Thyroid gland (tissue), 4 donors: ENCODE results near the gene SEC22C. TPM values are rescaled to one million over a fixed set of nuclear protein-coding genes. Genes with fewer than 3 reads are reported as not detected.

Source experiments
- DNase-seq, 2 donors: peaks; one replicate each; pipeline ENCODE4 v3.0.0-alpha.2; 2019
- H3K27ac ChIP-seq, 3 donors: fragments of 200-600 bp; sonication (generic); 1 replicate in 2 of 3; 2 replicates in 1 of 3; pipeline ENCODE4 v1.5.1; 2016 to 2019; ENCODE audit warnings: mild to moderate bottlenecking in 1 of 3, moderate library complexity in 1 of 3
- H3K27me3 ChIP-seq: fragments of 200-600 bp; sonication (generic); one replicate; pipeline ENCODE4 v1.5.1; 2019
- H3K36me3 ChIP-seq, 2 donors: fragments of 200-600 bp; sonication (generic); one replicate each; pipeline ENCODE4 v1.5.1; 2016 to 2019
- H3K4me1 ChIP-seq, 2 donors: fragments of 200-600 bp; sonication (generic); one replicate each; pipeline ENCODE4 v1.5.1; 2017 to 2019
- H3K4me3 ChIP-seq, 3 donors: fragments of 200-600 bp; sonication (generic); replicated peaks in 1 of 3; 1 replicate in 2 of 3; 2 replicates in 1 of 3; pipeline ENCODE4 v1.5.1; 2016; ENCODE audit warnings: mild to moderate bottlenecking in 1 of 3
- H3K9me3 ChIP-seq: fragments of 200-600 bp; sonication (generic); one replicate; pipeline ENCODE4 v1.5.1; 2017
- CTCF ChIP-seq, 6 experiments: fragments of 200-600 bp in 3 of 6; fragments of 450-650 bp in 3 of 6; sonication (generic) in 3 of 6; IDR thresholded peaks; one replicate each; pipeline ENCODE4 v1.5.1; 2016 to 2019; ENCODE audit warnings: antibody characterized with exemption in 6 of 6, mild to moderate bottlenecking in 2 of 6, inconsistent platforms in 1 of 6, moderate library complexity in 1 of 6
- POLR2A ChIP-seq, 2 donors: fragments of 450-650 bp; IDR thresholded peaks; one replicate each; pipeline ENCODE4 v1.6.1; 2017; ENCODE audit warnings: antibody characterized with exemption in 2 of 2, mild to moderate bottlenecking in 2 of 2, moderate library complexity in 1 of 2
- whole genome bisulfite sequencing, 2 donors: methylation state at CpG; one replicate each; pipeline ENCODE4 v1.1.5; 2017; 5-methylcytosine and 5-hydroxymethylcytosine counted together
- intact Hi-C: fragments of 100-400 bp; cut with DNase I; formaldehyde crosslinking; loops from one replicate; pipeline ENCODE4 v1.15.1; 2023
- total RNA-seq, 4 donors: library from RNA; depleted of rRNA; stranded (reverse); fragments of >200 nt; gene quantifications; one replicate each; pipeline ENCODE4 v1.2.3, GENCODE V29; 2016

SEC22C gene
- total RNA-seq, 4 donors from 2014 or later, result 59.9 to 66.4 (median 62.7) TPM

- H3K4me1 ChIP-seq, result no peaks in the 10 kb centered on the region
- H3K4me3 ChIP-seq, result no peak overlapping the region
- intact Hi-C loops, result no loop called here
- no peaks in the 10 kb centered on the region for H3K9me3 ChIP-seq
- H3K27ac ChIP-seq, result no peak overlapping the region
- no peaks in the 10 kb centered on the region for H3K27me3 ChIP-seq
- WGBS, 2 donors, result 92 to 97% methylated on average over 4 of the region's 4 CpGs
- TF ChIP-seq CTCF (IDR thresholded peaks at IDR 0.05), result no peak
- TF ChIP-seq POLR2A (IDR thresholded peaks at IDR 0.05), result no peak
- no peak for DNase-seq
- no peaks in the 10 kb centered on the region for H3K36me3 ChIP-seq
These were observed 49.5 kb downstream of the SEC22C start for GRCh38 chr3:42532229-42532628.

- Histone ChIP-seq H3K27me3 (no peaks in the 10 kb centered on the region), H3K4me3 (no peak overlapping the region), H3K4me1 (no peaks in the 10 kb centered on the region), H3K36me3 (no peaks in the 10 kb centered on the region), H3K9me3 (no peaks in the 10 kb centered on the region), H3K27ac (no peak overlapping the region)
- 95 to 100% methylated on average over 5 of the region's 6 CpGs for WGBS, 2 donors
- TF ChIP-seq POLR2A (IDR thresholded peaks at IDR 0.05) (no peak), CTCF (IDR thresholded peaks at IDR 0.05) (no peak)
- intact Hi-C loops, result no loop called here
- DNase-seq, result no peak
These were observed 50.3 kb downstream of the SEC22C start for GRCh38 chr3:42531470-42531869.

- Histone ChIP-seq H3K27me3 (no peaks in the 10 kb centered on the region), H3K9me3 (no peaks in the 10 kb centered on the region), H3K36me3 (no peaks in the 10 kb centered on the region), H3K4me1 (no peaks in the 10 kb centered on the region), H3K27ac (no peak overlapping the region), H3K4me3 (no peak overlapping the region)
- intact Hi-C loops, result no loop called here
- TF ChIP-seq POLR2A (IDR thresholded peaks at IDR 0.05), result no peak
- no peak for TF ChIP-seq CTCF (IDR thresholded peaks at IDR 0.05)
- DNase-seq, result no peak
These were observed 51.7 kb downstream of the SEC22C start for GRCh38 chr3:42530073-42530472.

- no peaks in the 10 kb centered on the region for H3K4me1 ChIP-seq
These were observed 52.3 kb downstream of the SEC22C start for GRCh38 chr3:42529468-42529867.

GRCh38 chr3:42527368-42527917, 54.3 kb downstream of the SEC22C start:
- no peak overlapping the region for H3K4me3 ChIP-seq
- H3K9me3 ChIP-seq, result no peaks in the 10 kb centered on the region
- TF ChIP-seq CTCF (IDR thresholded peaks at IDR 0.05), result no peak
- no peak for TF ChIP-seq POLR2A (IDR thresholded peaks at IDR 0.05)
- intact Hi-C loops, result no loop called here
- no peak for DNase-seq
- H3K36me3 ChIP-seq, result no peaks in the 10 kb centered on the region
- H3K27me3 ChIP-seq, result no peaks in the 10 kb centered on the region
- H3K27ac ChIP-seq, result no peak overlapping the region
- H3K4me1 ChIP-seq, result no peaks in the 10 kb centered on the region
- WGBS, 2 donors, result 94 to 97% methylated on average over 5 to 10 of the region's 11 CpGs

More at GRCh38 chr3:42529468-42529867, 52.3 kb downstream of the SEC22C start:
- DNase-seq, result no peak
- no peak overlapping the region for H3K27ac ChIP-seq
- WGBS, 2 donors, result 73% methylated on average over 2 of the region's 2 CpGs
- TF ChIP-seq POLR2A (IDR thresholded peaks at IDR 0.05) (no peak), CTCF (IDR thresholded peaks at IDR 0.05) (no peak)
- H3K36me3 ChIP-seq, result no peaks in the 10 kb centered on the region
- H3K27me3 ChIP-seq, result no peaks in the 10 kb centered on the region
- no peaks in the 10 kb centered on the region for H3K9me3 ChIP-seq
- intact Hi-C loops, result no loop called here
- no peak overlapping the region for H3K4me3 ChIP-seq
